Suprapubic skin (tissue), 4 donors: Measurements from ENCODE around the gene CFAP46.

Source experiments
- POLR2A ChIP-seq, 2 donors: fragments of 450-650 bp; IDR thresholded peaks; one replicate each; pipeline ENCODE4 v1.6.1; 2017; ENCODE audit warnings: antibody characterized with exemption in 2 of 2, mild to moderate bottlenecking in 2 of 2, moderate library complexity in 2 of 2
- POLR2AphosphoS5 ChIP-seq, 3 donors: sonication (generic); formaldehyde crosslinking; IDR thresholded peaks; one replicate each; pipeline ENCODE4 v1.6.1; 2017; ENCODE audit warnings: antibody characterized with exemption in 3 of 3
- TF ChIP-seq, protein P1 (sequence below), 2 donors: fragments of 200-600 bp in 1 of 2; fragments of 450-650 bp in 1 of 2; sonication (generic) in 1 of 2; IDR thresholded peaks; one replicate each; pipeline ENCODE4 v1.5.1; 2016 to 2019; ENCODE audit warnings: antibody characterized with exemption in 2 of 2, mild to moderate bottlenecking in 1 of 2, moderate library complexity in 1 of 2

DNA sequence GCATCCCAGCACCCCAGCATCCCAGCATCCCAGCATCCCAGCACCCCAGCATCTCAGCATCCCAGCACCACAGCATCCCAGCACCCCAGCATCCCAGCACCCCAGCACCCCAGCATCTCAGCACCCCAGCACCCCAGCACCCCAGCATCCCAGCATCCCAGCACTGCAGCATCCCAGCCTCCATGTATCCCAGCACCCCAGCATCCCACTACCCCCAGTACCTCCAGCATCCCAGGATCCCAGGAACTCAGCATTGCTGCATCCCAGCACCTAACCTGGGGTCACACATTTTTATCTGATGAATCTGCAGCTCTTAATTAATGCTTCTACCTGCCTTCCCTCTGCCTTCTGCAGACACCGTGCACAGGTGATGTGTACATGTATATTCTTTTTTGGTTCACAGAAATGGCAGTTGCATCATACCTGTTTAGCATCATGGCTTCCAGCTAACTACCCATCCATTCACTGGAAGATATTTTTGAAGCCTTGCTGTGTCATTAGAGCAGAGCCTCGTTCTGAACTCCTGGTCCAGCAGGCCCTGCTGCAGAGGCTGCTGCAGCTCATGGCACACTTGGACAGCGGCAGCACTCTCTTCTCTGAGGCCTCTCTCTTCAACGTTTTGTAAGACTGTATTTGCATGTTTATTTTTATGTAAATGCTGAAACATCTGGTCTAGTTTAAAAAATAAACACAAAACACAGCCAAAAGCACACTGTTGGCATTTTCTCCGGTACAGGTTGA lies 4.6 kb upstream of the CFAP46 start:
- TF ChIP-seq, protein P1, sequence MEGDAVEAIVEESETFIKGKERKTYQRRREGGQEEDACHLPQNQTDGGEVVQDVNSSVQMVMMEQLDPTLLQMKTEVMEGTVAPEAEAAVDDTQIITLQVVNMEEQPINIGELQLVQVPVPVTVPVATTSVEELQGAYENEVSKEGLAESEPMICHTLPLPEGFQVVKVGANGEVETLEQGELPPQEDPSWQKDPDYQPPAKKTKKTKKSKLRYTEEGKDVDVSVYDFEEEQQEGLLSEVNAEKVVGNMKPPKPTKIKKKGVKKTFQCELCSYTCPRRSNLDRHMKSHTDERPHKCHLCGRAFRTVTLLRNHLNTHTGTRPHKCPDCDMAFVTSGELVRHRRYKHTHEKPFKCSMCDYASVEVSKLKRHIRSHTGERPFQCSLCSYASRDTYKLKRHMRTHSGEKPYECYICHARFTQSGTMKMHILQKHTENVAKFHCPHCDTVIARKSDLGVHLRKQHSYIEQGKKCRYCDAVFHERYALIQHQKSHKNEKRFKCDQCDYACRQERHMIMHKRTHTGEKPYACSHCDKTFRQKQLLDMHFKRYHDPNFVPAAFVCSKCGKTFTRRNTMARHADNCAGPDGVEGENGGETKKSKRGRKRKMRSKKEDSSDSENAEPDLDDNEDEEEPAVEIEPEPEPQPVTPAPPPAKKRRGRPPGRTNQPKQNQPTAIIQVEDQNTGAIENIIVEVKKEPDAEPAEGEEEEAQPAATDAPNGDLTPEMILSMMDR (IDR thresholded peaks at IDR 0.05) = no peak
- no peak for TF ChIP-seq POLR2A (IDR thresholded peaks at IDR 0.05)
- no peak for TF ChIP-seq POLR2AphosphoS5 (IDR thresholded peaks at IDR 0.05)
